OCI-LY3 (cell line): ENCODE measurements around the gene RELL1.

Experiments
- H2AFZ ChIP-seq: fragments of 200-600, 300-600 bp; shearing (Covaris generic); 2 replicates; pipeline ENCODE4 v1.6.0; 2014; ENCODE audit warnings: antibody characterized with exemption, low read depth, low read length
- H3K27ac ChIP-seq: fragments of 200-600, 300-600 bp; sonication (generic); 2 replicates; pipeline ENCODE4 v1.5.1; 2014; ENCODE audit warnings: mild to moderate bottlenecking, low read length, moderate library complexity, mixed read lengths
- H3K27me3 ChIP-seq: fragments of 200-600, 300-600 bp; sonication (generic); 2 replicates; pipeline ENCODE4 v1.6.1; 2014; ENCODE audit warnings: low read depth, low read length, mixed read lengths
- H3K36me3 ChIP-seq: fragments of 200-600, 300-600 bp; sonication (generic); replicated peaks from 2 replicates; pipeline ENCODE3; 2014; ENCODE audit warnings: low read depth, low read length, mixed read lengths
- H3K4me1 ChIP-seq: fragments of 300-600, 200-600 bp; sonication (generic); 2 replicates; pipeline ENCODE4 v1.6.1; 2014; ENCODE audit warnings: low read length, mixed read lengths
- H3K4me2 ChIP-seq: fragments of 200-600, 300-600 bp; sonication (generic); 2 replicates; pipeline ENCODE4 v1.6.1; 2014; ENCODE audit warnings: low read length, mixed read lengths
- H3K4me3 ChIP-seq: fragments of 300-600, 200-600 bp; sonication (generic); 2 replicates; pipeline ENCODE4 v1.5.1; 2014; ENCODE audit warnings: antibody characterized with exemption, mild to moderate bottlenecking, low read length, moderate library complexity
- H3K79me2 ChIP-seq: fragments of 300-600, 200-600 bp; shearing (Covaris generic); 2 replicates; pipeline ENCODE4 v1.6.1; 2014; ENCODE audit warnings: mild to moderate bottlenecking, low read length, mixed read lengths
- H3K9ac ChIP-seq: fragments of 300-600, 200-600 bp; shearing (Covaris generic); 2 replicates; pipeline ENCODE4 v1.6.0; 2014; ENCODE audit warnings: mild to moderate bottlenecking, low read length, moderate library complexity
- H3K9me3 ChIP-seq: fragments of 200-600, 300-600 bp; shearing (Covaris generic); 2 replicates; pipeline ENCODE4 v1.6.1; 2014; ENCODE audit warnings: low read length, mixed read lengths; ENCODE audit not compliant: insufficient read depth
- H4K20me1 ChIP-seq: fragments of 200-600, 300-600 bp; sonication (generic); 2 replicates; pipeline ENCODE4 v1.6.1; 2016; ENCODE audit warnings: low read length, mixed read lengths; ENCODE audit not compliant: insufficient read depth
- CTCF ChIP-seq: fragments of 200-600, 300-600 bp; sonication (generic); IDR thresholded peaks from 2 replicates; pipeline ENCODE4 v1.5.1; 2014; ENCODE audit warnings: antibody characterized with exemption, low read length, low read depth
- EZH2phosphoT487 ChIP-seq: fragments of 200-600 bp; shearing (Covaris generic); IDR thresholded peaks from 2 replicates; pipeline ENCODE4 v1.6.1; 2018; ENCODE audit warnings: antibody characterized with exemption, mixed run types, low read depth

The RELL1 gene

DNA sequence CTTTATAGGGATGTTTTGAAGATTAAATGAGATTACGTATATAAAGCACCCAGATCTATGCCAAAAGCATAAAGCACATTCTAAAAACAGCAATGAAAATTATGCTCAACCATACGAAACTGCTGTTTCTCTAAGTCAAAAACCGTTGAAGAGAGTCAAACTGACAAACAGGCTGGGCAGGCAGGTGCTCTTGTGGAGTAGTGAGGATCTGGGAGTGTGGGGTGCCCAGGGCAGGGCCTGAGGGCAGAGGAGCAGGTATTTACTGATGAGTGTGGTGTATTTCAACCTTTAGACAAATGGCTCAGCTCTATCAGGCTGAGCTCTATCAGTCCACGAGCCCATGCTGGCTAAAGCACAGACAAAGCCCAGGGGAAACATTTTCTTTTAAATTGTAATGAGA, 40.4 kb downstream of the RELL1 start:
- H2AFZ ChIP-seq, result no peak overlapping the region
- no peak overlapping the region for H3K9ac ChIP-seq
- no peak overlapping the region for H3K4me3 ChIP-seq
- no peak overlapping the region for H3K27ac ChIP-seq
- H3K36me3 ChIP-seq, result no peaks in the 10 kb centered on the region
- peaks cover 45% of the 10 kb centered on the region for H3K27me3 ChIP-seq
- no peaks in the 10 kb centered on the region for H4K20me1 ChIP-seq
- no peaks in the 10 kb centered on the region for H3K9me3 ChIP-seq
- no peak overlapping the region for H3K4me2 ChIP-seq
- H3K4me1 ChIP-seq, result no peaks in the 10 kb centered on the region
- TF ChIP-seq CTCF, result no peak
- no peak for TF ChIP-seq EZH2phosphoT487
- H3K79me2 ChIP-seq, result no peaks in the 10 kb centered on the region

- Histone ChIP-seq H3K79me2 (no peaks in the 10 kb centered on the region), H3K36me3 (no peaks in the 10 kb centered on the region), H3K9me3 (no peaks in the 10 kb centered on the region), H4K20me1 (no peaks in the 10 kb centered on the region), H3K27ac (no peak overlapping the region), H3K4me3 (no peak overlapping the region), H3K9ac (no peak overlapping the region), H3K4me1 (no peaks in the 10 kb centered on the region), H3K4me2 (no peak overlapping the region), H3K27me3 (peaks cover 46% of the 10 kb centered on the region), H2AFZ (no peak overlapping the region)
- no peak for TF ChIP-seq CTCF
- TF ChIP-seq EZH2phosphoT487, result no peak
Observed at GRCh38 chr4:37644962-37645361, 41.2 kb downstream of the RELL1 start.

DNA sequence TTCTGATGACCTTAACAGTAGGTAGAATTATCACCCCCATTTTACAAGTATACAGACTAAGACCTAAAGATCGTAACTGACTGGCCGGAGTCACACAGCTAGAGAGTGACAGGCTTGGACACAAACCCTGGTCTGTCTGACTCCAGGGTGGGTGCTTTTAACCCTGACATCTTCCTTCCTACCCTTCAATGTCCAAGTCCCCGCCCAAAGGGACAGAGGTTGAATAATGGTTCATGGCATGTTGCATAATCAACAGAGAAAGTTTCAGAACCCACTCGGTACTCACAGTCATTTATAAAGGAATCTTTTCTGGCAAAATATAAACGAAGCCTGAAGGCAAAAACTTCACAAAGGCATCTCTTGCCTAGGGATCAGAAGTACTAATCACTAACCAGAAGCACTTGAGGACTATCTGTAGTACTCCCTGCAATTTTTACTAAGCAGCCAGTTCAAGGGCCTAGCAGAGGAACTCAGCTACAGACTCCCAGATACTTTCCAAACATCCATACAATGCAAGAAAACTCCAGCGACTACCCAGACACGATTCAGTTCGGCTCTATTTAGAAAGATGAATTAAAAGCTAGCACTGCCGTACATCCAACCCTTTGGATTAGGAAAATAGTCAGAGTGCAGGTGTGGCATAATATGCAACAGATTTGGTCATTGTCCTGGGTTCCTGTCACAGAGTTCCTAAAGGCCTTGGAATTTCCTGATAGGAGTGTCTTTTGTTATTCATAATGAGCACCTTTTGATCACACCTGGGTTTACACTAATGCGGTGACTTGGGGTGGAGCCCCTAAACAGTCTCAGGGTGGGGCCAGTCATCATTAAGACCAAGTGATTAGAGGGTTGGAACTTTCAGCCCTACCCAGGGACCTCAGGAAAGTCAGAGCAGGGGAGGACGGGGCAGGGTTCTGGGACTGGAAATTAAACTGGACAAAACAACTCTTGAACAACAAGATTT, 44.0 kb downstream of the RELL1 start:
- Histone ChIP-seq H3K27ac (no peak overlapping the region), H3K9me3 (no peaks in the 10 kb centered on the region)
- TF ChIP-seq EZH2phosphoT487, result no peak
- TF ChIP-seq CTCF, result no peak

GRCh38 chr4:37641352-37641751, 44.8 kb downstream of the RELL1 start:
- H3K27me3 ChIP-seq, result peaks cover 44% of the 10 kb centered on the region
- no peaks in the 10 kb centered on the region for H3K4me1 ChIP-seq
- no peak overlapping the region for H3K4me3 ChIP-seq
- no peaks in the 10 kb centered on the region for H3K9me3 ChIP-seq
- no peak overlapping the region for H3K4me2 ChIP-seq
- H3K36me3 ChIP-seq, result no peaks in the 10 kb centered on the region
- no peaks in the 10 kb centered on the region for H4K20me1 ChIP-seq
- TF ChIP-seq EZH2phosphoT487, result no peak
- H2AFZ ChIP-seq, result no peak overlapping the region
- H3K27ac ChIP-seq, result no peak overlapping the region
- no peak overlapping the region for H3K9ac ChIP-seq
- no peaks in the 10 kb centered on the region for H3K79me2 ChIP-seq

More for the DNA sequence above, 44.0 kb downstream of the RELL1 start:
- H4K20me1 ChIP-seq, result no peaks in the 10 kb centered on the region
- H3K9ac ChIP-seq, result no peak overlapping the region
- peaks cover 38% of the 10 kb centered on the region for H3K27me3 ChIP-seq
- H3K4me3 ChIP-seq, result no peak overlapping the region
- no peaks in the 10 kb centered on the region for H3K4me1 ChIP-seq
- no peaks in the 10 kb centered on the region for H3K79me2 ChIP-seq
- no peaks in the 10 kb centered on the region for H3K36me3 ChIP-seq
- H2AFZ ChIP-seq, result no peak overlapping the region
- no peak overlapping the region for H3K4me2 ChIP-seq
